Panc1 (cell line): Measurements from ENCODE around the gene AQP12B.
"Not testable (repeated sequence)": the region's sequence is repeated elsewhere in the genome, so short reads cannot be mapped to it uniquely, and the experiment has no call there.

Experiments used
- POLR2AphosphoS5 ChIP-seq: IDR thresholded peaks from 2 replicates; pipeline ENCODE4 v1.6.1; 2012; ENCODE audit warnings: mild to moderate bottlenecking, low read depth, low read length, moderate library complexity
- TF ChIP-seq, protein P1 (sequence below): fragments of 450-650 bp; IDR thresholded peaks from 2 replicates; pipeline ENCODE4 v1.5.1; 2017; ENCODE audit warnings: mild to moderate bottlenecking

DNA sequence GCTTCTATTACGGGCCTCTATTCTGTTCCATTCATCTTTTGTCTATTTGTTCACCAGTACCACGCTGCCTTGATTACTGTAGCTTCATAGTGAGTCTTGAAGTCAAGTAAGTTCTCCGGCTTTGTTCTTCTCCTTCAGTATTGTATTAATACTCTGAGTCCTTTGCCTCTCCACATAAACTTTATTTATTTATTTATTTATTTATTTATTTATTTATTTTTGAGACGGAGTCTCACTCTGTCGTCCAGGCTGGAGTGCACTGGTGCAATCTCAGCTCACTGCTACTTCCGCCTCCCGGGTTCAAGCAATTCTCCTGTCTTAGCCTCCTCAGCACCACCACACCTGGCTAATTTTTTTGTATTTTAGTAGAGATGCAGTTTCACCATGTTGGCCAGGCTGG is 22.8 kb downstream of the AQP12B start:
- not testable (repeated sequence) for TF ChIP-seq POLR2AphosphoS5
- TF ChIP-seq, protein P1, sequence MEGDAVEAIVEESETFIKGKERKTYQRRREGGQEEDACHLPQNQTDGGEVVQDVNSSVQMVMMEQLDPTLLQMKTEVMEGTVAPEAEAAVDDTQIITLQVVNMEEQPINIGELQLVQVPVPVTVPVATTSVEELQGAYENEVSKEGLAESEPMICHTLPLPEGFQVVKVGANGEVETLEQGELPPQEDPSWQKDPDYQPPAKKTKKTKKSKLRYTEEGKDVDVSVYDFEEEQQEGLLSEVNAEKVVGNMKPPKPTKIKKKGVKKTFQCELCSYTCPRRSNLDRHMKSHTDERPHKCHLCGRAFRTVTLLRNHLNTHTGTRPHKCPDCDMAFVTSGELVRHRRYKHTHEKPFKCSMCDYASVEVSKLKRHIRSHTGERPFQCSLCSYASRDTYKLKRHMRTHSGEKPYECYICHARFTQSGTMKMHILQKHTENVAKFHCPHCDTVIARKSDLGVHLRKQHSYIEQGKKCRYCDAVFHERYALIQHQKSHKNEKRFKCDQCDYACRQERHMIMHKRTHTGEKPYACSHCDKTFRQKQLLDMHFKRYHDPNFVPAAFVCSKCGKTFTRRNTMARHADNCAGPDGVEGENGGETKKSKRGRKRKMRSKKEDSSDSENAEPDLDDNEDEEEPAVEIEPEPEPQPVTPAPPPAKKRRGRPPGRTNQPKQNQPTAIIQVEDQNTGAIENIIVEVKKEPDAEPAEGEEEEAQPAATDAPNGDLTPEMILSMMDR = not testable (repeated sequence)
